Erythroblast (primary cell): Measurements from ENCODE around the gene ZFP1.

ENCODE experiments used
- GATA1 ChIP-seq: IDR thresholded peaks from 2 replicates; pipeline ENCODE4 v1.6.1; 2011; ENCODE audit warnings: low read depth, mild to moderate bottlenecking, control low read depth, low read length, moderate library complexity
- POLR2A ChIP-seq: IDR thresholded peaks from 2 replicates; pipeline ENCODE4 v1.6.1; 2011; ENCODE audit warnings: mild to moderate bottlenecking, low read length

- TF ChIP-seq POLR2A (no peak), GATA1 (no peak)
These were observed 26.8 kb downstream of the ZFP1 start for GRCh38 chr16:75175074-75175473.
